Esophagus squamous epithelium (tissue), 4 donors: ENCODE results near the gene FNDC3A.
"Not testable (repeated sequence)": the region's sequence is repeated elsewhere in the genome, so short reads cannot be mapped to it uniquely, and the experiment has no call there.

Source experiments
- POLR2A ChIP-seq, 4 donors: fragments of 450-650 bp; IDR thresholded peaks; one replicate each; pipeline ENCODE4 v1.6.1; 2017; ENCODE audit warnings: antibody characterized with exemption in 4 of 4, mild to moderate bottlenecking in 4 of 4, moderate library complexity in 3 of 4
- TF ChIP-seq, protein P1 (sequence below), 6 experiments: fragments of 450-650 bp in 4 of 6; fragments of 200-600 bp in 2 of 6; sonication (generic) in 2 of 6; IDR thresholded peaks; one replicate each; pipeline ENCODE4 v1.5.1; 2016 to 2019; ENCODE audit warnings: antibody characterized with exemption in 6 of 6, mild to moderate bottlenecking in 4 of 6, moderate library complexity in 4 of 6

DNA sequence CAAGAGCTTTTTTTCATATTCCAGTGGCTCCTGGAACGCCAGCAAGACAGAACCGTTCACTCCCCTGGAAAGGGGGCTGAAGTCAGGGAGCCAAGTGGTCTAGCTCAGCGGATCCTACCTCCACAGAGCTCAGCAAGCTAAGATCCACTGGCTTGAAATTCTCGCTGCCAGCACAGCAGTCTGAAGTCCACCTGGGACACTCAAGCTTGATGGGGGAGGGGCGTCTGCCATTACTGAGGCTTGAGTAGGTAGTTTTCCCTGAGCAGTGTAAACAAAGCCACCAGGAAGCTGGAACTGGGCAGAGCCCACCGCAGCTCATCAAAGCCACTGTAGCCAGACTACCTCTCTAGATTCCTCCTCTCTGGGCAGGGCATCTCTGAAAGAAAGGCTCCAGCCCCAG lies 142.7 kb downstream of the FNDC3A start:
- TF ChIP-seq, protein P1, sequence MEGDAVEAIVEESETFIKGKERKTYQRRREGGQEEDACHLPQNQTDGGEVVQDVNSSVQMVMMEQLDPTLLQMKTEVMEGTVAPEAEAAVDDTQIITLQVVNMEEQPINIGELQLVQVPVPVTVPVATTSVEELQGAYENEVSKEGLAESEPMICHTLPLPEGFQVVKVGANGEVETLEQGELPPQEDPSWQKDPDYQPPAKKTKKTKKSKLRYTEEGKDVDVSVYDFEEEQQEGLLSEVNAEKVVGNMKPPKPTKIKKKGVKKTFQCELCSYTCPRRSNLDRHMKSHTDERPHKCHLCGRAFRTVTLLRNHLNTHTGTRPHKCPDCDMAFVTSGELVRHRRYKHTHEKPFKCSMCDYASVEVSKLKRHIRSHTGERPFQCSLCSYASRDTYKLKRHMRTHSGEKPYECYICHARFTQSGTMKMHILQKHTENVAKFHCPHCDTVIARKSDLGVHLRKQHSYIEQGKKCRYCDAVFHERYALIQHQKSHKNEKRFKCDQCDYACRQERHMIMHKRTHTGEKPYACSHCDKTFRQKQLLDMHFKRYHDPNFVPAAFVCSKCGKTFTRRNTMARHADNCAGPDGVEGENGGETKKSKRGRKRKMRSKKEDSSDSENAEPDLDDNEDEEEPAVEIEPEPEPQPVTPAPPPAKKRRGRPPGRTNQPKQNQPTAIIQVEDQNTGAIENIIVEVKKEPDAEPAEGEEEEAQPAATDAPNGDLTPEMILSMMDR (IDR thresholded peaks at IDR 0.05) = not testable (repeated sequence)
- not testable (repeated sequence) for TF ChIP-seq POLR2A (IDR thresholded peaks at IDR 0.05)
